ENCODE measurements around the gene UBE3C. TPM values are rescaled to one million over a fixed set of nuclear protein-coding genes. Genes with fewer than 3 reads are reported as not detected.

Gene UBE3C
- total and polyA plus RNA-seq, 2 experiments from 2014 or later = 30.8 to 92.7 TPM

GRCh38 chr7:157292258-157292657 lies 153.5 kb downstream of the UBE3C start:
- no peaks in the 10 kb centered on the region for H3K79me2 ChIP-seq (ENCODE audit: insufficient read depth)
- in situ Hi-C loops (cut with MboI) = no loop called here
- no peaks in the 10 kb centered on the region for H3K9me2 ChIP-seq (ENCODE audit: insufficient read depth)
- DNase-seq = no peak
- no peak for TF ChIP-seq EZH2phosphoT487 (IDR thresholded peaks at IDR 0.05; ENCODE audit: insufficient read depth, low read depth)
- no peak for TF ChIP-seq EZH2 (IDR thresholded peaks at IDR 0.05; ENCODE audit: insufficient read depth, poor library complexity, severe bottlenecking)
- no peak overlapping the region for H3K27ac ChIP-seq
- H3K9me3 ChIP-seq (ENCODE audit: low read depth) = no peaks in the 10 kb centered on the region
- H3K4me1 ChIP-seq (ENCODE audit: insufficient read depth) = no peaks in the 10 kb centered on the region
- 90% methylated on average over 9 of the region's 9 CpGs for WGBS, 2 experiments (ENCODE audit: low coverage in 1 of 2, low lambda C conversion rate in 2 of 2, missing lambda C conversion rate in 2 of 2)
- no peak overlapping the region for H3K4me2 ChIP-seq (ENCODE audit: unreplicated experiment)
- H3F3A ChIP-seq (ENCODE audit: insufficient read depth) = no peaks in the 10 kb centered on the region
- no peaks in the 10 kb centered on the region for H3K36me3 ChIP-seq (ENCODE audit: low read depth)
- no peak overlapping the region for H3K4me3 ChIP-seq
- no peak overlapping the region for H3K9ac ChIP-seq
- H3K27me3 ChIP-seq (replicated peaks; ENCODE audit: insufficient read depth) = no peaks in the 10 kb centered on the region
- no peak overlapping the region for H2AFZ ChIP-seq
- no peaks in the 10 kb centered on the region for H4K20me1 ChIP-seq (ENCODE audit: insufficient read depth)

- Histone ChIP-seq H3K79me2 (ENCODE audit: insufficient read depth) (no peaks in the 10 kb centered on the region), H3K27ac (no peak overlapping the region), H3F3A (ENCODE audit: insufficient read depth) (no peaks in the 10 kb centered on the region), H3K9ac (no peak overlapping the region), H3K9me3 (ENCODE audit: low read depth) (no peaks in the 10 kb centered on the region), H3K4me3 (no peak overlapping the region), H3K27me3 (replicated peaks; ENCODE audit: insufficient read depth) (no peaks in the 10 kb centered on the region), H3K4me2 (ENCODE audit: unreplicated experiment) (no peak overlapping the region), H3K4me1 (ENCODE audit: insufficient read depth) (no peaks in the 10 kb centered on the region), H3K36me3 (ENCODE audit: low read depth) (no peaks in the 10 kb centered on the region), H3K9me2 (ENCODE audit: insufficient read depth) (no peaks in the 10 kb centered on the region), H2AFZ (no peak overlapping the region), H4K20me1 (ENCODE audit: insufficient read depth) (no peaks in the 10 kb centered on the region)
- DNase-seq = no peak
- TF ChIP-seq EZH2phosphoT487 (IDR thresholded peaks at IDR 0.05; ENCODE audit: insufficient read depth, low read depth) = no peak
- TF ChIP-seq EZH2 (IDR thresholded peaks at IDR 0.05; ENCODE audit: insufficient read depth, poor library complexity, severe bottlenecking) = no peak
- WGBS, 2 experiments (ENCODE audit: low coverage in 1 of 2, low lambda C conversion rate in 2 of 2, missing lambda C conversion rate in 2 of 2) = 52 to 57% methylated on average over 19 to 27 of the region's 32 CpGs
- in situ Hi-C loops (cut with MboI) = no loop called here
Observed at GRCh38 chr7:157292770-157293412, 154.2 kb downstream of the UBE3C start.

- H3K9me3 ChIP-seq (ENCODE audit: low read depth) = no peaks in the 10 kb centered on the region
- H3K4me2 ChIP-seq (ENCODE audit: unreplicated experiment) = no peak overlapping the region
- H3K79me2 ChIP-seq (ENCODE audit: insufficient read depth) = no peaks in the 10 kb centered on the region
- in situ Hi-C loops (cut with MboI) = no loop called here
- H3F3A ChIP-seq (ENCODE audit: insufficient read depth) = no peaks in the 10 kb centered on the region
- no peak overlapping the region for H3K27ac ChIP-seq
- no peak for DNase-seq
- no peaks in the 10 kb centered on the region for H3K36me3 ChIP-seq (ENCODE audit: low read depth)
- no peaks in the 10 kb centered on the region for H3K9me2 ChIP-seq (ENCODE audit: insufficient read depth)
- H3K4me3 ChIP-seq = no peak overlapping the region
- H3K27me3 ChIP-seq (replicated peaks; ENCODE audit: insufficient read depth) = no peaks in the 10 kb centered on the region
- H4K20me1 ChIP-seq (ENCODE audit: insufficient read depth) = no peaks in the 10 kb centered on the region
- H3K4me1 ChIP-seq (ENCODE audit: insufficient read depth) = no peaks in the 10 kb centered on the region
- no peak overlapping the region for H2AFZ ChIP-seq
- WGBS, 2 experiments (ENCODE audit: low coverage in 1 of 2, low lambda C conversion rate in 2 of 2, missing lambda C conversion rate in 2 of 2) = 88 to 89% methylated on average over 13 of the region's 13 CpGs
- H3K9ac ChIP-seq = no peak overlapping the region
- TF ChIP-seq EZH2 (IDR thresholded peaks at IDR 0.05; ENCODE audit: insufficient read depth, poor library complexity, severe bottlenecking) (no peak), EZH2phosphoT487 (IDR thresholded peaks at IDR 0.05; ENCODE audit: insufficient read depth, low read depth) (no peak)
Observed at GRCh38 chr7:157293413-157293788, 154.7 kb downstream of the UBE3C start.

GRCh38 chr7:157294773-157295172 lies 156.0 kb downstream of the UBE3C start:
- WGBS, 2 experiments (ENCODE audit: low coverage in 1 of 2, low lambda C conversion rate in 2 of 2, missing lambda C conversion rate in 2 of 2) = 82 to 83% methylated on average over 12 of the region's 12 CpGs
- no peaks in the 10 kb centered on the region for H3K9me3 ChIP-seq (ENCODE audit: low read depth)
- DNase-seq = no peak
- H3K4me3 ChIP-seq = no peak overlapping the region
- no peak overlapping the region for H3K9ac ChIP-seq
- no peaks in the 10 kb centered on the region for H3K36me3 ChIP-seq (ENCODE audit: low read depth)
- no peaks in the 10 kb centered on the region for H3K9me2 ChIP-seq (ENCODE audit: insufficient read depth)
- H3K4me2 ChIP-seq (ENCODE audit: unreplicated experiment) = no peak overlapping the region
- no peak for TF ChIP-seq EZH2phosphoT487 (IDR thresholded peaks at IDR 0.05; ENCODE audit: insufficient read depth, low read depth)
- no peak for TF ChIP-seq EZH2 (IDR thresholded peaks at IDR 0.05; ENCODE audit: insufficient read depth, poor library complexity, severe bottlenecking)
- no peaks in the 10 kb centered on the region for H4K20me1 ChIP-seq (ENCODE audit: insufficient read depth)
- H3K79me2 ChIP-seq (ENCODE audit: insufficient read depth) = no peaks in the 10 kb centered on the region
- no peak overlapping the region for H3K27ac ChIP-seq
- no peak overlapping the region for H2AFZ ChIP-seq
- H3F3A ChIP-seq (ENCODE audit: insufficient read depth) = no peaks in the 10 kb centered on the region
- H3K27me3 ChIP-seq (replicated peaks; ENCODE audit: insufficient read depth) = no peaks in the 10 kb centered on the region
- H3K4me1 ChIP-seq (ENCODE audit: insufficient read depth) = no peaks in the 10 kb centered on the region
- in situ Hi-C loops (cut with MboI) = no loop called here
